Right ventricle myocardium inferior (tissue), 1 donor: Measurements from ENCODE around the gene GLYR1. TPM values are rescaled to one million over a fixed set of nuclear protein-coding genes. Genes with fewer than 3 reads are reported as not detected.
A peak's percentile ranks its signal among the peaks of the same experiment; 100 is the strongest.
"Not testable (repeated sequence)": the region's sequence is repeated elsewhere in the genome, so short reads cannot be mapped to it uniquely, and the experiment has no call there.

Experiments
- ATAC-seq: fragments of 200-7000 bp; cut with Tn5 transposase; one replicate; pipeline ENCODE4 v1.9.1; 2020; ENCODE audit warnings: mild to moderate bottlenecking, moderate library complexity
- DNase-seq: peaks from one replicate; pipeline ENCODE4 v3.0.0; 2021; ENCODE audit errors: missing footprints
- intact Hi-C: fragments of 100-400 bp; cut with DNase I; formaldehyde crosslinking; loops from one replicate; pipeline ENCODE4 v1.11.0; 2022
- long read RNA-seq: library from polyadenylated mRNA; unstranded; transcript quantifications from one replicate; pipeline ENCODE4 v2.0.0, GENCODE V29; 2021
- total RNA-seq: library from RNA; stranded (reverse); fragmentation: NEBNext Ultra II Directional; extraction: Animal tissue kit (Norgen Biotek cat#: 25700); gene quantifications from one replicate; pipeline ENCODE4 v1.2.1, GENCODE V29; 2021
- donor health status: DM: no; HTN: yes; CAD: no; lungs with severe emphysema.

The GLYR1 gene
- total RNA-seq = 88.8 TPM
- long read RNA-seq, transcript GLYR1-201 (16 exons, 3,772 nt) = major isoform, 18 of 58 reads
- long read RNA-seq, partial matches to known transcripts = 5 of 58 reads
- long read RNA-seq, other reads (novel, unspliced or antisense) = 31 of 58 reads

DNA sequence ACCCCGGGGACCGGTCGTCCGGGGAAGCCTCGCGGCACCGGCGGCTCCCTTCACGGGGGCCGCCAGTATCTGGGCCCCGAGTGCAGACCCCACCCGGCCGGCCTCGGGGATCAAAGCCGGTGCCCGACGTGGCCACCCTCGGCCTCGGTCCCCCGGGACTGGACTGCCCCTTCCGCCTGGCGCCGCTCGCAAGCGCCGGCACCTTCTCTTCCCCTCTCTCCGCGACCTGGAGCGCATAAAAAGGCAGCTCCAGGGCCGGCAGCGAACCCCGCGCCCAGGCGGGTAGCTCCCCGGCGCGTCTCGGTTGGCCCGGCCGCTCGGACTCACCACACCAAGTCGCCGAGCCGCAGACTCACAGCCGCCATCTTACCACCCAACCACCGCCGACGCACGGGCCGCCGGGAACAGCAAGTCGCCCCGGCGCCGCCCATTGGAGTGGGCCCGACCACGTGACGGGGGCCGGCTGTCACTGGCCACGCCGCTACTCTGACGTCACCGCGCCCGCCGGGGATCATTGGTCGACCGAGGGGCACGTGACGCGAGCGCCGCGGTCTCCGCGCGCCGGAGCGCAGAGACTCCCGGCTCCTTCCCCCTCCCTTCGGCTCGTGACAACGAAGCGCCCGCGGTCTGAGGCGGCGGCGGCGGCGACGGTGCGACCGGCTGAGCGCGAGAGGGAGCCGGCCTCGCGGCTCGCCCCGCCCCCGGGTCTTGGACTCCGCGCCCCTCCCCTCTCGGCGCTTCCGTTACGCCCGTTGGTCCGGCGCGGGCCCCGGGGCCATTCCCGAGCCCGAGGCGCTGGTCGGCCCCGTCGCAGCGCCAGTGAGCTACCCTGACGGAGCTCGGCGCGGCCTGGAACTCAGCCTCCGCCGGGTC is at the start of gene GLYR1, which contains the start of gene UBN1:
GLYR1 (minus strand) TSS at position 388 of the 873 bp plus-strand sequence; CDS start at position 365, 23 bp downstream.
UBN1 (plus strand) TSS at position 581 of the 873 bp plus-strand sequence. CDS start 5,437 bp downstream, outside the sequence.
- intact Hi-C loops = loop anchor here (2.0 to 5.0 kb wide), 3 partner anchors 16 to 110 kb away; partner anchors contain the start of genes ROGDI and SEC14L5
- ATAC-seq (peak; percentile 98), DNase-seq (peak; percentile 100)

GRCh38 chr16:4896761-4897160 is 49.7 kb upstream of the GLYR1 start:
- ATAC-seq, DNase-seq, intact Hi-C loops: not testable (repeated sequence)

- no peak for ATAC-seq
- intact Hi-C loops = no loop called here
- no peak for DNase-seq
These were observed 48.3 kb upstream of the GLYR1 start for GRCh38 chr16:4895366-4895765.

DNA sequence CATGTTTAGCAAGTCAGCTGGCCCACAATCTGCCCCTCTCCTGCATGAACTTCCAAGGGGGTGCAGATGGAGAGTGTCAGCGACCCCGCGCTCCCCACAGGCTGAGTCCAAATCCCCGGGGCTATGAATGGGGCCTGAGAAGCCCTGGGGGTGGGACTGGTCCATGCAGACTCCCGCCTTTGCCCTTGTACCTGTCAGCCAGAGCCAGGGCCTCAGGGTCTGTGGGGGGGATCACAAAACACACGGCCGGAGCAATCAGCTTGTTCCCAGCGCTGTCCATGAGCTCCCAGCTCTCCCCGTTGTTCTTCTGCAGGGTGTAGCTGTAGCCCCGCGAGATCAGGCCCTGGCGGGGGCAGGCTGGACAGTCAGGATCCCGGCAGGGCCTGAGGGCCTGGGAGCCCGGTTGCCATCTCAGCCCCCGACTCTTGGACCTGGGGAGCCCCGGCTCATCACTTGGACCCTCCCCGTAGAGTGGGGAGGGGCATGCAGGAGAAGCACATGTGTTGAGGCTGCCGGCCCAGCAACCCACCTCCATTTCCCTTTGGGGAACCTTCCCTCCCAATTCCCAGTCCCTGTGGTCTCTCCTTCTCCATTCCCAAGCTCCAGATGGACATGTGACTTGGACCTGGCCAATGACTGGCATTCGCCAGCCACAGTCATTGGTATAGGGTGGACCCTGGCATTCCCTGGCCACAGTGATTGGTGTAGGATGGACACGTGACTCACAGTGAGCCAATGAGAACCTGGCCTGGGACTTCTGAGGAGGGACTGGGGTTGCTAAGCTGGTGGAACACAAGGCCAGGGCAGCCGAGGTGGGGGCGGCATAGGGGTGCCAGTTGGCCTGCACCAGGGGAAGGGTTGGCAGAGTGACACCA is 47.4 kb upstream of the GLYR1 start:
- ATAC-seq (no peak), DNase-seq (peak; percentile 65)
- intact Hi-C loops = no loop called here

- peak; percentile 2 for ATAC-seq
- DNase-seq = peak; percentile 47
These were observed 46.2 kb upstream of the GLYR1 start for GRCh38 chr16:4893103-4893862.

GRCh38 chr16:4892361-4893102 is 45.4 kb upstream of the GLYR1 start:
- ATAC-seq (peak; percentile 69), DNase-seq (no peak)
- intact Hi-C loops = no loop called here

More at GRCh38 chr16:4893103-4893862, 46.2 kb upstream of the GLYR1 start:
- intact Hi-C loops = no loop called here

DNA sequence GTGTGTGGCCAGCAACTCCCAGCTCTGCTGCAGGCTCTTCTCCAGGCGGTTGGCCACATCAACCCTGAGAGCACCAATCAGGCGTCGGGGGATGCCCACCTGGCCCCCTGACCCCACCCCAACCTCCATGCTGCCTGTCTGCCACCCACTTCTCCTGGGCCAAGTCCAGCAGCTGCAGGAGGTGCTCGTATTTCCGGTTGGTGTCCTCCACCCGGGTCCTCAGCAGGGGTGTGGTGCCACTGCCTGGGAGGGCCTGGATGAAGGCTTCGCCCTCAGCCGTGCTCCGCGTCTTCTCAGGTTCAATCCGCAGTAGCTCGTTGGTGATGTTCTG is 44.8 kb upstream of the GLYR1 start:
- DNase-seq (no peak), ATAC-seq (no peak)
- intact Hi-C loops = no loop called here

DNA sequence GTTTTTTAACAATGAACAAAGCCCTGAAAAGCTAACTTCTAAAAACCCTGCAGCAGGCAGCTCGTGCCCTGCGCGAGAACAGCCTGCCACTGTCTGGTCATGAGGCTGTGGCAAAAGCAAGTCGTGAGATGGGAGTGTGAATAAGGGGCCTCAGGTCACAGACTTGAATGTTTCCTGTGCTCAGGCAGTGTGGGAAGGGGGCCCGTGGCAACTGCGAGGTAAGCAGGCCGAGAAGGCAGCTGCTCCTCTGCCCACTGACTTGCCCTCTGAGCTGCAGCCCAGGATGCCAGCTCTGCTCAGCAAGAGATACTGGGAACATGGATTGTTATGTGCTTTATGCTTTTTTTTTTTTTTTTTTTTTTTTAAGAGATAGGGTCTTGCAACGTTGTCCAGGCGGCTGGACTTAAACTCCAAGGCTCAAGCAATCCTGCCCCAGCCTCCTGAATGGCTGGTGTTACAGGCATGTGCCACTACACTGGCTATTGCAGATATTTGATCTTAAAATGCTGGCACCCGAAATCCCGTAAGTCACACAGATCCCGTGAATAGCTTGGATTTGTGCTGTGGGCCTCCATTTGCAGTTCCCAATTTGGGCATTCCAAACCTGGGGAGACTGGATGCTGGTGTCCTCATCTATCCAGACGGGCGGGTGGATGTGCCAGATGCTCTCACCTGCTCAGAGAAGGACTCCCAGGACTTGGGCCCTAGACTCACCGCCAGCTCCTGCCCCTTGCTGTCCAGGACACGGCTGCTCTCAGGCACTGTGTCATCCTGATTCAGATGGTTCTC is 44.2 kb upstream of the GLYR1 start:
- ATAC-seq = no peak
- DNase-seq = no peak
- intact Hi-C loops = no loop called here

GRCh38 chr16:4890686-4891085 is 43.6 kb upstream of the GLYR1 start:
- intact Hi-C loops = no loop called here
- ATAC-seq = no peak
- no peak for DNase-seq

DNA sequence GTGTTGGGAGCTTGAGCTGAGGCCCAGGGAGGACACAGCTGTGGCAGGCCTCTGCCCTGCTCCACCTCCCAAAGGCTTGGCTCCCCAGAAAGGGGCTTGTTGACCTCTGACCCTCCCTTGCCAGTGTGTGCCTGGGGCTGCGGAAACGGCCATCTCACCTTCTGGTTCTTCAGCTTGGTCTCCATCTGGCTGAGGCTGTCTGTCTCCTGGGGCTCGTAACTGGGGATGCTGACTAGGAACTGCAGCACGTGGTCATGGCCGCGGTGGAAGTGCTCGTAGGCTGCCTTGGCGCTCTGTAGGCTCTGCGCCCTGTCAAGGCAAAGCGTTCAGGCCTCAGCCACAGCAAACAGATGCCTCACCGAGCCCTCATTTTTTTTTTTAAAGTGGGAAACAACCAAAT is 42.9 kb upstream of the GLYR1 start:
- ATAC-seq (no peak), DNase-seq (no peak)
- intact Hi-C loops = no loop called here

- intact Hi-C loops = no loop called here
- no peak for ATAC-seq
- DNase-seq = no peak
These were observed 41.5 kb upstream of the GLYR1 start for GRCh38 chr16:4888428-4889135.

DNA sequence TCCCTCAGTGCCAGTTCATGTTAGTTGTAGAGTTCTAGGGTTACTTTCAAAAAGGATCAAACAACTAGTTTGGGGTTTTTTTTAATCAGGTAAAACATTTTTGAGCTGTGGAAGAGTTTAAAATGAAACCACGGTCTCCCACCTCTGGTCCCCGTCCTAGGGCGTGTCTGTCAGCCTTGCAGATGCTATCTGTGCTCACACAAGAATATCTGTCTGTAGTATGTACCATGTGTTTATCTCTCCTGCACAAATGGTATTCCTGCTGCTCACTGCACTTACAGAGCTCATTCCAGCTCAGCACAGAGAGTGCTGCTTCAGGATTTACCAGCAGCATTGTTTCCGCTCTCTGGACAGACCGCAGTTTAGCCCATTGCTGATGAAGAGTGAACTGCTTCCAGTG is 39.1 kb upstream of the GLYR1 start:
- no peak for DNase-seq
- ATAC-seq = no peak
- intact Hi-C loops = no loop called here

DNA sequence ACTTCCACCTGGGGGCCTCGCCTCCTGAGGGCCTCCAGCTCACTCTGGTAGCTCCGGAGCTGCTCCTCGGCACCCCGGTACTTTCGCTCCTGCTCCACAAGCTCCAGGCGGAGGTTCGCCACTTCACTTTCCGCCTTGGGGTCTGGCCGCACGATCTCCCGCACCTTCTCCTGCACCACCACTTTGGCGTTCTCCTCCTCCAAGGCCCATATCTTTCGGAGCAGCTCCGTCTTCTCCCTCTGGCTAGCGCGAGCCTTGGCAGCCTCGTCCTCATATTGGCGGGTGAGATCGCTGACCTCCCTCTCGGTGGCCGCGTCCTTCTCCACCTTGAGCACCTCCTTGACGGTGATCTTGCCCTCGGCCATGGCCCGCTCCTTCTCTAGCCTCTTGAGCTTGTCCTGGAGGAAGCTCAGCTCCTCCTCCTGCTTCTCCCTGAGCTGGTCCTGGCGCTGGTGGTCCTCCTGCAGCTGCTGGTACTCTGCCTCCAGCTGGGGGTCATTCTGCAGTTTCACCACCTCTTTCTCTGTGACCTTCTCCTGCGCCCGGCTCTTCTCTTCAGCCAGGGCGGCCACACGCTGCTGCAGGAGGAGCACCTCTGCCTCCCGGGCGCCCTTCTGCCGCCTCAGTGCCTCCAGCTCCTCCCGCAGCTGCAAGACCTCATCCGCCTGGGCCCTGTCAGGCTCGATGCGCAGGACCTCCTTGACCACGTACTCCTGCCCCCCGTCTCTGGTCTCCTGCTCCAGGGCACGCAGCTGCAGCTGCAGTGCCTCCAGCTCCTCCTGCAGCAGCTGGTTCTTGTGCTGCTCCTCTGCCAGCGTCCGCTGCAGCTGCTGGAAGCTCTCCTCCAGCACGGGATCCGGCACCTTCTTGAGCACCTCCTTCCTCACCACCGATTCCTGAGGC is 38.1 kb upstream of the GLYR1 start:
- no peak for DNase-seq
- intact Hi-C loops = loop anchor here (5.0 kb wide), 1 partner anchor 52 kb away; the partner anchor contains the start of gene PPL

DNA sequence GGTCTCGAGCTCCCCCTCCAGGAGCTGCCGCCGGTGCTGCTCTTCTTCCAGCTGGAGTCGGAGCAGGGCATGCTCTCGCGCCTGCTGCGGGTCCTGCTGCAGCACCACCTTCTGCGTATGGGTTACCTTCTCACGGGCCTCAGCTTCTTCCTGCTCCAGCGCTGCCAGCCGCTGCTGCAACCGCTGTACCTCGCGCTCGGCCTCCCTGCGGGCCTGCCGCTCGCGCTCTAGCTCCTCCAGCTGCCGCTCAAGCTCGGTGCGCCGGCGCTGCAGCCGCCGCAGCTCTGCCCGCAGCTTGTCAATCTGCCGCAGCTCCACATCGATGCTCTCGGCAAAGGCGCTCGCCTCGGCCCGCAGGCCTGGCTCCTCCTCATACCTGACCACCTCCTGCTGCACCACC is 37.1 kb upstream of the GLYR1 start:
- intact Hi-C loops = loop anchor here (5.0 kb wide), 1 partner anchor 53 kb away; the partner anchor contains the start of gene PPL
- DNase-seq (no peak), ATAC-seq (no peak)

More for the DNA sequence above, 38.1 kb upstream of the GLYR1 start:
- no peak for ATAC-seq

DNA sequence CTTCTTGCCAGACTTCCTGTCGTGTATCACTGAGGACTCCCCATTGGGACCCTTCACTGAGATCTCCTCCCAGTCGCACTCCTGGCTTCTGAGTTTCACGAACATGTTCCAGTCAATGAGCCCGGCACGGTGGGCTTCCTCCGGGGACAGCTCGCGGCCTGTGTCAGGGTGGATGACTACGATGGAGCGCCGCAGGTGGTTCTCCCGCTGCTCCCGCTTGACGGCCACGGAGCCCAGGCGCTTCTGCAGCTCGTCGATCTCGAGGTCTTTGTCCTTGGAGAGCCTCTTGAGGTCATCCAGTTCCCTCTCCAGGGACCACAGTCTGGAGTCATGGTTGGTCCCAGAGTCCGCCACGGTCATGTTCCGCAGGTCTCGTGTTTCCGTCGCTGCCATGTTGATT is 36.4 kb upstream of the GLYR1 start:
- DNase-seq (no peak), ATAC-seq (no peak)
- intact Hi-C loops = loop anchor here (5.0 kb wide), 1 partner anchor 54 kb away; the partner anchor contains the start of gene PPL
